IPS-15b (cell line): Measurements from ENCODE around the gene MMP21.
A peak's percentile ranks its signal among the peaks of the same experiment; 100 is the strongest.

Source experiments
- H3K27me3 ChIP-seq: one replicate; pipeline ENCODE4 v1.6.1; 2013; ENCODE audit warnings: low read length; ENCODE audit not compliant: control insufficient read depth, insufficient read depth
- H3K36me3 ChIP-seq: one replicate; pipeline ENCODE4 v1.6.1; 2013; ENCODE audit warnings: low read length; ENCODE audit not compliant: control insufficient read depth, insufficient read depth
- H3K4me1 ChIP-seq: one replicate; pipeline ENCODE4 v1.6.1; 2013; ENCODE audit warnings: mild to moderate bottlenecking, low read length; ENCODE audit not compliant: control insufficient read depth, insufficient read depth
- H3K4me3 ChIP-seq: one replicate; pipeline ENCODE4 v1.5.1; 2013; ENCODE audit warnings: low read depth, low read length
- H3K9ac ChIP-seq: one replicate; pipeline ENCODE4 v1.6.1; 2013; ENCODE audit warnings: low read depth, mild to moderate bottlenecking, low read length
- H3K9me3 ChIP-seq: one replicate; pipeline ENCODE4 v1.6.1; 2013; ENCODE audit warnings: mild to moderate bottlenecking, low read length; ENCODE audit not compliant: control insufficient read depth, insufficient read depth

MMP21 gene

DNA sequence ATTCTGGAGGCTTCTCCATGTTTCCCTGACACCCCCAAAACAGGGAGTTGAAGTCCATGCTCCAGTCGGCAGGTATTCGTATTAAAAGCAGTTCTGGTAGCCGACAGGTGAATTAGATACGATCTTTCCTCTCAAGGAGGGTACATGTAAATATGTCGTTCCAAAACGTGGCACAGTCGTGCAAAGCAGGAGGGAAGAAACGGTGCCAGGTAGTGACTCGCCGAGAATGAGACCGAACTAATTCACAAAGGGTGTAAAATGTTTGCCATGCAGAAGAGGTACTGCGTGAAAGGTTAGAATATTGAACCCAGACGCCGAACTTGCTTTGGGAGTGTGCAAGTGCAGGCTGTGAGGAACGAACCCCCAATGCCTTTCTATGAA, 55.6 kb downstream of the MMP21 start:
- H3K4me1 ChIP-seq = no peaks in the 10 kb centered on the region
- no peaks in the 10 kb centered on the region for H3K9me3 ChIP-seq
- peak overlapping the region; percentile 87 for H3K9ac ChIP-seq
- peak overlapping the region; percentile 88 for H3K4me3 ChIP-seq
- no peaks in the 10 kb centered on the region for H3K27me3 ChIP-seq
- peaks cover 16% of the 10 kb centered on the region for H3K36me3 ChIP-seq

DNA sequence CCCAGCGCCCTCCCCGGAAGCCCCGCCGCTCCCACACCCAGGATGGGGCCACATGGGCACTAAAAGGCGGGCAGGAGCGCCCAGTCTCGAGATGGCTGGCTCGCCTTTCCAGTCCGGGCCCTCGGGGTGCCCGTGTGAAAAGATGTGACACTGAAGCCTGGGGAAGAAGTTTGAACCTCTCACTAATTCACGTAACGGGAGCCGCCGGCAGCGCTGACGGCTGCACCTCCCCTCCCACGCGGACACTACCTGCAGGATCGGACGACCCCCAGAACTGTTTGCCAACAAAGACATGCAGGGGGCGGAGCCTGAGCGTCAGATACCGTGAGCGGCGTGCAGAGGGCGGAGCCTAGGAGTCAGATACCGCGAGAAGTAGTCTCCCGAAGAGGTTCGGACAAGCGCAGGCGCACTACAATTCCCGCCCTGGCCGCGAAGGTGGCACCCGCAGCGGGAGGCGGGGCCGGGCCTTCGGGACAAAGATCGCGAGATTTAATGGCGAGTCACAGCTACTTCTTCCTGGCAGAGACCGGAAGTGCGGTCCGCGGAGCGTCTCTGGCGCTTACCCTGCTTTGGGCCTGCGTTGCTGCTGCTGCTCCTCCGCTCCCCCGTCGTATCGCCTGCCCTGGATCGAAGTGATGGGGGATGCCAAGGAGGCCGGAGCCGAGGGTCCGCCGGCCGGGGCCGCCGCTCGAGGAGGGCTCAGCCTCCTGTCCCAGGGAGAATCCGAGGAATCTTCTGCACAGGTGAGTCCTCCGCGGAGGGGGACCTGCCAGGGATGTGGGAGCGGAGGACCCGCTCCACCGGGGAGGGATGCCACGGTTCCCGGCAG, 56.2 kb downstream of the MMP21 start, which contains the start of gene EDRF1:
TSS of gene EDRF1 (plus strand) at position 537 of the 829 bp plus-strand sequence. CDS start at position 636, 99 bp downstream.
- H3K27me3 ChIP-seq = no peaks in the 10 kb centered on the region
- H3K4me3 ChIP-seq = peak within 1 kb of the TSS; percentile 88
- peaks cover 10% of the 10 kb centered on the region for H3K36me3 ChIP-seq
- no peaks in the 10 kb centered on the region for H3K4me1 ChIP-seq
- H3K9me3 ChIP-seq = no peaks in the 10 kb centered on the region
- peak within 1 kb of the TSS; percentile 87 for H3K9ac ChIP-seq
